Suprapubic skin (tissue), 4 donors: Measurements from ENCODE around the gene ARHGAP22. TPM values are rescaled to one million over a fixed set of nuclear protein-coding genes. Genes with fewer than 3 reads are reported as not detected.

Experiments used
- DNase-seq, 2 donors: peaks; one replicate each; pipeline ENCODE4 v3.0.0-alpha.2; 2019; ENCODE audit warnings: low spot score in 2 of 2
- H3K27ac ChIP-seq: fragments of 200-600 bp; sonication (generic); one replicate; pipeline ENCODE4 v1.5.1; 2019
- H3K27me3 ChIP-seq: fragments of 200-600 bp; sonication (generic); one replicate; pipeline ENCODE4 v1.5.1; 2019
- H3K36me3 ChIP-seq: fragments of 200-600 bp; sonication (generic); one replicate; pipeline ENCODE4 v1.5.1; 2019
- H3K4me1 ChIP-seq: fragments of 200-600 bp; sonication (generic); one replicate; pipeline ENCODE4 v1.5.1; 2019
- H3K4me3 ChIP-seq: fragments of 200-600 bp; sonication (generic); one replicate; pipeline ENCODE4 v1.5.1; 2019; ENCODE audit warnings: mild to moderate bottlenecking
- H3K9me3 ChIP-seq: fragments of 200-600 bp; sonication (generic); one replicate; pipeline ENCODE4 v1.5.1; 2019
- EP300 ChIP-seq: sonication (generic); formaldehyde crosslinking; IDR thresholded peaks from one replicate; pipeline ENCODE4 v1.6.1; 2017; ENCODE audit warnings: antibody characterized with exemption
- POLR2A ChIP-seq, 2 donors: fragments of 450-650 bp; IDR thresholded peaks; one replicate each; pipeline ENCODE4 v1.6.1; 2017; ENCODE audit warnings: antibody characterized with exemption in 2 of 2, mild to moderate bottlenecking in 2 of 2, moderate library complexity in 2 of 2
- POLR2AphosphoS5 ChIP-seq, 3 donors: sonication (generic); formaldehyde crosslinking; IDR thresholded peaks; one replicate each; pipeline ENCODE4 v1.6.1; 2017; ENCODE audit warnings: antibody characterized with exemption in 3 of 3
- WGBS: methylation state at CpG from one replicate; pipeline ENCODE4 v1.1.5; 2018; 5-methylcytosine and 5-hydroxymethylcytosine counted together
- total RNA-seq, 4 donors: library from RNA; depleted of rRNA; stranded (reverse); fragments of >200 nt; gene quantifications; one replicate each; pipeline ENCODE4 v1.1.0, GENCODE V29; 2016
- TF ChIP-seq, protein P1 (sequence below), 2 donors: fragments of 200-600 bp in 1 of 2; fragments of 450-650 bp in 1 of 2; sonication (generic) in 1 of 2; IDR thresholded peaks; one replicate each; pipeline ENCODE4 v1.5.1; 2016 to 2019; ENCODE audit warnings: antibody characterized with exemption in 2 of 2, mild to moderate bottlenecking in 1 of 2, moderate library complexity in 1 of 2

The ARHGAP22 gene
- total RNA-seq, 4 donors from 2014 or later: 0.98 to 7.2 (median 2.2) TPM

DNA sequence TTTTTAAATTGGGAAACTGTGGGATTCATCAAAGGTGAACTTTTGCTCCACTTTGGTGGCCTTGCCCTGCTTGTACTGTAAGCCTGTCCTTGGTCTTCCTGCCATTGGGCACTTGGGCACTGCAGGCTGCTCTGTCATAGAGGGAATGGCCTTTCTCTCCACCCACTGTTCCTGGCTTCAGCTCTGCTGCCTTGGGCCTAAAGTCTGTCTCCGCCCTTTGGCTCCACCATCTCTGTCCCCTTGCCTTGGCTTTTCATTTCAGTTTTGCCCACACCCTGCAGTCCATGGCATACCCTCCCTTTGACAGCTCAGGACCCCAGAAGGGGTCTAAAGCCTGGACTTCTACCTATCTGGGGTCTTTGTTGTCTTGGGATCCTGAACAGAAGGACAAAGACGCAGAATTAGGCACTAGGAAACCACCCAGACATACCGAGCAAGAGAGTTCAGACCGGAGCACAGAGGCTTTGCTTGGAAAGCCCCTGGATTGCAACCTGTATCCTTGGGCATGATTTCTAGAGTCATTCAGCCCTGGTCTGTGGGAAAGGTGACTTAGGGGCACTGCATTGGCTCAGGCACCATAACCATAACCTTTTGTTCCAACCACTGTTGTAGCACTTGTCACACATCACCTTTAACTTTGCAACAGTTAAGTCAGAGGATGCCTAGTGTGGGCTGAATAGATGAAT, 5.2 kb upstream of the ARHGAP22 start:
- TF ChIP-seq EP300 (no peak), POLR2A (IDR thresholded peaks at IDR 0.05) (no peak)
- Histone ChIP-seq H3K27ac (no peak overlapping the region), H3K9me3 (no peaks in the 10 kb centered on the region), H3K36me3 (no peaks in the 10 kb centered on the region), H3K4me1 (peaks cover 6% of the 10 kb centered on the region), H3K4me3 (no peak overlapping the region), H3K27me3 (peaks cover 16% of the 10 kb centered on the region)
- peak in 1 of 2 donors; percentile 15 for DNase-seq
- WGBS: 100% methylated on average over 4 of the region's 4 CpGs

DNA sequence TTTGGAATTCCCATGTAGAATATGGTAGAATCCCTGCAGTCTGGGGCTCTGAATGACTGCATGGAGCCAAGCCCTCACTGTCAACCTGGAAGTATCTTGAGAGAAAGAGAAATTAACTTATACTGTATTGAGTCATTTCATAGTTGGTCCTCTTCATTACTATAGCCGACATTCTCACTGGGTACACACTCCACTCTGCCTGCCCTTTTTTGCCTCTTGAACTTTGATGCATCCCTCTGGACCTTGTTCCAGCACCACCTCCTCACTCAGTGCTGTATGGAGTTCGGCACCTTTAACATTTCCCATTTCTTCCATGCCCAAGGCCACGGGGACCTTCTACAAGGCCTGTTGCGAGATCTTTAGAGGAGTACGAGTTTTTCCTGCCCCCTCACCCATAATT, 4.6 kb upstream of the ARHGAP22 start:
- H3K4me1 ChIP-seq: peaks cover 12% of the 10 kb centered on the region
- H3K9me3 ChIP-seq: no peaks in the 10 kb centered on the region
- H3K27me3 ChIP-seq: peaks cover 22% of the 10 kb centered on the region
- H3K4me3 ChIP-seq: no peak overlapping the region
- TF ChIP-seq POLR2AphosphoS5 (IDR thresholded peaks at IDR 0.05): no peak
- TF ChIP-seq, protein P1, sequence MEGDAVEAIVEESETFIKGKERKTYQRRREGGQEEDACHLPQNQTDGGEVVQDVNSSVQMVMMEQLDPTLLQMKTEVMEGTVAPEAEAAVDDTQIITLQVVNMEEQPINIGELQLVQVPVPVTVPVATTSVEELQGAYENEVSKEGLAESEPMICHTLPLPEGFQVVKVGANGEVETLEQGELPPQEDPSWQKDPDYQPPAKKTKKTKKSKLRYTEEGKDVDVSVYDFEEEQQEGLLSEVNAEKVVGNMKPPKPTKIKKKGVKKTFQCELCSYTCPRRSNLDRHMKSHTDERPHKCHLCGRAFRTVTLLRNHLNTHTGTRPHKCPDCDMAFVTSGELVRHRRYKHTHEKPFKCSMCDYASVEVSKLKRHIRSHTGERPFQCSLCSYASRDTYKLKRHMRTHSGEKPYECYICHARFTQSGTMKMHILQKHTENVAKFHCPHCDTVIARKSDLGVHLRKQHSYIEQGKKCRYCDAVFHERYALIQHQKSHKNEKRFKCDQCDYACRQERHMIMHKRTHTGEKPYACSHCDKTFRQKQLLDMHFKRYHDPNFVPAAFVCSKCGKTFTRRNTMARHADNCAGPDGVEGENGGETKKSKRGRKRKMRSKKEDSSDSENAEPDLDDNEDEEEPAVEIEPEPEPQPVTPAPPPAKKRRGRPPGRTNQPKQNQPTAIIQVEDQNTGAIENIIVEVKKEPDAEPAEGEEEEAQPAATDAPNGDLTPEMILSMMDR (IDR thresholded peaks at IDR 0.05): no peak
- no peak for TF ChIP-seq EP300
- TF ChIP-seq POLR2A (IDR thresholded peaks at IDR 0.05): no peak
- DNase-seq: peak in 1 of 2 donors; percentile 2
- H3K36me3 ChIP-seq: no peaks in the 10 kb centered on the region
- 90% methylated on average over 5 of the region's 5 CpGs for WGBS
- H3K27ac ChIP-seq: no peak overlapping the region

DNA sequence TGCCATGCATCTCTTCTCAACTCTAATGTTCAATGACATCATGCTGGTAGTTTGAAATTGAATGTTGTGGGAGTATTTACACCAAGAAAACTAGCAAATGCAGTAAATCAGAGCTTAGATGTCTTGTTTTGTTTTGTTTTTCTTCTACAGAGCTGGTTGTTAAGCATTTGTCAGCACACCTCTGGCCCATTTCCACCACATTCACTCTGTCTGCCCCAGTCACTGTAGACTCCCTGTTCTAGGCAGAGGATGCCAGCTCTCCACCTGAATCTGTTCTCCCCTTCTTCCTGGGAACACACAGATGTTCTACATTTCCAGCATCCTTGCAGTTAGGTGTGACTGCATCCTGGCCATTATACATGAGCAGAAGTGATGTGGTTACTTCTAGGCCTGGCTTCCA, 4.1 kb upstream of the ARHGAP22 start:
- DNase-seq: peak in 1 of 2 donors; percentile 4
- peaks cover 16% of the 10 kb centered on the region for H3K4me1 ChIP-seq
- H3K4me3 ChIP-seq: no peak overlapping the region
- peaks cover 24% of the 10 kb centered on the region for H3K27me3 ChIP-seq
- H3K36me3 ChIP-seq: no peaks in the 10 kb centered on the region
- TF ChIP-seq POLR2AphosphoS5 (IDR thresholded peaks at IDR 0.05) (no peak), POLR2A (IDR thresholded peaks at IDR 0.05) (no peak), EP300 (no peak)
- TF ChIP-seq, protein P1 (IDR thresholded peaks at IDR 0.05): no peak
- no peak overlapping the region for H3K27ac ChIP-seq
- no peaks in the 10 kb centered on the region for H3K9me3 ChIP-seq

DNA sequence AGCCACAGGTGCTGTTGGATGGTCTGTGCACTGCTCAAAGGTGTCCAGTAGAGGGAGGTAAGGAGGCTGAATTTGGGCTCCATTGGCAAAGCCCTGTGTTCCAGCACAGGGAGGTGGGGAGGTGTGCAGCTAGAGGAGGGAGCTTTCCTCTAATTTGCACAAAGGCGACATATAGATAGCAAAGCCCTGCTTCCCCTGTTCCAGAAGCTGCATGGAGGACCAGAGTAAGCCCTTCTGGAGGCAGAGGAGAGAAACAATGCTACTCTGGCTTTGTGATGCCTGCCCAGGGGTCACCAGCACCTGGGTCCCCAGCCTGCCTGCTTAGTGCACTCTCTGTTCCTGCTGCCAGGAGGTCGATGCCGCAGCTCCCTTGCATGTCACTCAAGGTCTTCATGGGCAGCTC, 3.4 kb upstream of the ARHGAP22 start:
- Histone ChIP-seq H3K4me1 (peaks cover 16% of the 10 kb centered on the region), H3K27me3 (peaks cover 25% of the 10 kb centered on the region)
- TF ChIP-seq, protein P1 (IDR thresholded peaks at IDR 0.05): peak in 1 of 2 donors; percentile 51
- TF ChIP-seq POLR2A (IDR thresholded peaks at IDR 0.05): no peak

DNA sequence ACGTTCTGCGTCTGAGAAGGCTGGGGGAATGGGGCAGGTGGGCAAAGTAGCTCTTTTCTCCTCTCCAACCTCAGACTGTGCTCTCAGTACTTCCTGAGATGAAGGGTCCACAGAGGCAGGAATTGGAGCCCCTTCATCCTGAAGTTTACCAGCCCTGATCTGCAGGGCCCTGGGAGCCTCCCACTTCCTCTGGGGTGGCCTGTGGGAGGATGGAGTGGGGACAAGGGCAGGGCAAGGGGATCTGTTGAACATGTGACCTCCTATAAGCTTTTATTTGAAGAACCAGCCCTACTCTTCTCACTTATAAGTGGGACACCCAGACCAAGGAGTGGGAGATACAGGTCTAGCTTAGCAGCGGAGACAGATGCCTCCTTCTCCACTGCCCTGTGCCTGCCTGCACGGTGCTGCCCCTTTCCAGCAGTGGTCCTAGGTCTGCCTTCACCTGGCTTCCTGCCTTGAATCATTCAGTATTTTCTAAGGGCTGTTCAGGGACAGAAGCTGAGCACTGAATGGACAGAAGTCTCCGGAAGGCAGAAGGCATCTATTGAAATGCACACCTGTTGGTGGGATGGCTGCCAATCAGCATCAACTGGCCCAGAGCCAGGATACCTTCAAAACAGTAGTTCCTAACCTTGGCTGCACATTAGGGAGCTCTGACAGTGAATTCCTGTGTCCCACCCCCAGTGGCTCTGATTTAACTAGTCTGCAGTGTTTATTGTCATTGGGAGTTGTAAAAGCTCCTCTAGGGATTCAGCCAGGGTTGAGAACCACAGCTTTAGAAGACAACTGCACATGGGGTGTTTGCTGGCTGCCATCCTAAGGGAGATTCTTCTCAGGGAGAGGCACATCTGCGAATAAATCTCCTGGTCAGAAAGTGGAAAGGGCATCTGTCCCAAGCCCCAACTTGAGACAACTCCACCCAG, 2.7 kb upstream of the ARHGAP22 start:
- H3K27ac ChIP-seq: no peak overlapping the region
- H3K27me3 ChIP-seq: peaks cover 25% of the 10 kb centered on the region
- WGBS: 74% methylated on average over 5 of the region's 6 CpGs
- peak in 1 of 2 donors; percentile 37 for DNase-seq
- H3K4me1 ChIP-seq: peaks cover 16% of the 10 kb centered on the region
- no peaks in the 10 kb centered on the region for H3K36me3 ChIP-seq
- H3K4me3 ChIP-seq: no peak overlapping the region
- no peaks in the 10 kb centered on the region for H3K9me3 ChIP-seq
- TF ChIP-seq, protein P1 (IDR thresholded peaks at IDR 0.05): no peak
- TF ChIP-seq POLR2AphosphoS5 (IDR thresholded peaks at IDR 0.05) (no peak), POLR2A (IDR thresholded peaks at IDR 0.05) (no peak), EP300 (no peak)

More for the DNA sequence above, 3.4 kb upstream of the ARHGAP22 start:
- peak in 1 of 2 donors; percentile 50 for DNase-seq
- H3K36me3 ChIP-seq: no peaks in the 10 kb centered on the region
- no peak overlapping the region for H3K4me3 ChIP-seq
- H3K9me3 ChIP-seq: no peaks in the 10 kb centered on the region
- WGBS: 66% methylated on average over 3 of the region's 3 CpGs
- no peak overlapping the region for H3K27ac ChIP-seq
